SK-N-SH (cell line): ENCODE results near the gene CLMP. TPM values are rescaled to one million over a fixed set of nuclear protein-coding genes. Genes with fewer than 3 reads are reported as not detected.

ENCODE experiments used
- CTCF ChIA-PET: fragments of 300-600, 350-600 bp; formaldehyde crosslinking; extraction: SDS; loops from one replicate; lab custom pipeline; 2021; lab: Yijun Ruan, JAX
- POLR2A ChIA-PET: fragments of 350-600 bp; sonication (Branson Sonifier 250); formaldehyde crosslinking; extraction: SDS; loops from one replicate; lab custom pipeline; 2020; ENCODE audit warnings: antibody characterized with exemption, inconsistent platforms; lab: Yijun Ruan, JAX
- DNase-seq: peaks from one replicate; pipeline ENCODE4 v3.0.0; 2012
- H2AFZ ChIP-seq: fragments of 200-600 bp; sonication (generic); 2 replicates; pipeline ENCODE4 v1.8.1; 2016; ENCODE audit warnings: antibody characterized with exemption, mild to moderate bottlenecking, low read depth
- H3F3A ChIP-seq: fragments of 200-600 bp; sonication (generic); replicated peaks from 2 replicates; pipeline ENCODE3; 2016; ENCODE audit warnings: antibody characterized with exemption, mild to moderate bottlenecking; ENCODE audit not compliant: insufficient read depth
- H3K27ac ChIP-seq, 2 experiments: fragments of 200-500 bp in 1 of 2; fragments of 200-600 bp in 1 of 2; sonication (Bioruptor generic) in 1 of 2; sonication (generic), shearing (Covaris generic) in 1 of 2; 2 replicates each; pipeline versions ENCODE4 v1.5.1 to v1.6.1; 2014 to 2016; ENCODE audit warnings: low read depth in 2 of 2, inconsistent platforms in 1 of 2, low read length in 1 of 2, mild to moderate bottlenecking in 1 of 2, mixed read lengths in 1 of 2
- H3K27me3 ChIP-seq: fragments of 200-600 bp; sonication (generic), shearing (Covaris generic); 2 replicates; pipeline ENCODE4 v1.6.1; 2016; ENCODE audit warnings: mixed run types; ENCODE audit not compliant: insufficient read depth
- H3K36me3 ChIP-seq, 2 experiments: fragments of 200-500 bp in 1 of 2; fragments of 200-600 bp in 1 of 2; sonication (Bioruptor generic) in 1 of 2; sonication (generic) in 1 of 2; replicated peaks in 1 of 2; 2 replicates each; pipeline versions ENCODE3 to v1.5.1; 2014 to 2016; ENCODE audit warnings: low read length in 1 of 2, mild to moderate bottlenecking in 1 of 2; ENCODE audit not compliant: insufficient read depth in 2 of 2, control insufficient read depth in 1 of 2
- H3K4me1 ChIP-seq, 2 experiments: fragments of 200-500 bp in 1 of 2; fragments of 200-600 bp in 1 of 2; sonication (Bioruptor generic) in 1 of 2; sonication (generic), shearing (Covaris generic) in 1 of 2; 2 replicates each; pipeline versions ENCODE4 v1.5.1 to v1.6.1; 2014 to 2016; ENCODE audit warnings: low read depth in 1 of 2, low read length in 1 of 2, mixed run types in 1 of 2; ENCODE audit not compliant: insufficient read depth in 2 of 2, control insufficient read depth in 1 of 2
- H3K4me2 ChIP-seq: fragments of 200-600 bp; sonication (generic), shearing (Covaris generic); 2 replicates; pipeline ENCODE4 v1.6.1; 2017; ENCODE audit warnings: mixed run types
- H3K4me3 ChIP-seq, 2 experiments: fragments of 200-500 bp in 1 of 2; fragments of 200-600 bp in 1 of 2; sonication (Bioruptor generic) in 1 of 2; sonication (generic), shearing (Covaris generic) in 1 of 2; 2 replicates each; pipeline versions ENCODE4 v1.5.1 to v1.8.1; 2014 to 2016; ENCODE audit warnings: low read depth in 2 of 2, inconsistent platforms in 1 of 2, low read length in 1 of 2, mild to moderate bottlenecking in 1 of 2, mixed read lengths in 1 of 2, moderate library complexity in 1 of 2
- H3K79me2 ChIP-seq: fragments of 200-600 bp; sonication (generic); 2 replicates; pipeline ENCODE4 v1.8.1; 2017; ENCODE audit warnings: mild to moderate bottlenecking; ENCODE audit not compliant: insufficient read depth
- H3K9ac ChIP-seq: fragments of 200-600 bp; sonication (generic); 2 replicates; pipeline ENCODE4 v1.6.1; 2017; ENCODE audit warnings: mixed run types
- H3K9me2 ChIP-seq: fragments of 200-600 bp; sonication (generic); 2 replicates; pipeline ENCODE4 v1.6.1; 2017; ENCODE audit warnings: mixed run types
- H3K9me3 ChIP-seq: fragments of 200-600 bp; sonication (generic); 2 replicates; pipeline ENCODE4 v1.6.1; 2017; ENCODE audit warnings: mixed run types, mild to moderate bottlenecking, moderate library complexity
- H4K20me1 ChIP-seq: fragments of 200-600 bp; sonication (generic); 2 replicates; pipeline ENCODE4 v1.6.1; 2017; ENCODE audit warnings: mild to moderate bottlenecking, mixed run types; ENCODE audit not compliant: insufficient read depth
- FOXJ3 ChIP-seq: sonication (generic); formaldehyde crosslinking; IDR thresholded peaks from 2 replicates; pipeline ENCODE4 v1.5.1; 2020; ENCODE audit warnings: mild to moderate bottlenecking, missing genetic modification reagents
- FOXM1 ChIP-seq: IDR thresholded peaks from 2 replicates; pipeline ENCODE4 v1.4.0; 2012; ENCODE audit warnings: low read depth, mild to moderate bottlenecking
- GABPA ChIP-seq: IDR thresholded peaks from 2 replicates; pipeline ENCODE4 v1.4.0; 2012; ENCODE audit warnings: low read depth, mild to moderate bottlenecking
- IRF3 ChIP-seq: fragments of 150-350 bp; IDR thresholded peaks from 2 replicates; pipeline ENCODE4 v1.6.1; 2016; ENCODE audit warnings: mild to moderate bottlenecking, low read depth, low read length
- JUND ChIP-seq: IDR thresholded peaks from 2 replicates; pipeline ENCODE4 v1.4.0; 2012
- MAX ChIP-seq: IDR thresholded peaks from 2 replicates; pipeline ENCODE4 v1.4.0; 2012; ENCODE audit warnings: low read depth
- MEF2A ChIP-seq: IDR thresholded peaks from 2 replicates; pipeline ENCODE4 v1.4.0; 2012; ENCODE audit warnings: low read depth, borderline replicate concordance
- NRF1 ChIP-seq: IDR thresholded peaks from 2 replicates; pipeline ENCODE4 v1.6.1; 2012; ENCODE audit warnings: low read depth, mild to moderate bottlenecking, low read length
- POLR2AphosphoS5 ChIP-seq: IDR thresholded peaks from 2 replicates; pipeline ENCODE4 v1.6.1; 2012; ENCODE audit warnings: low read depth, low read length
- RCOR1 ChIP-seq: fragments of 150-350 bp; IDR thresholded peaks from 2 replicates; pipeline ENCODE4 v1.6.1; 2017; ENCODE audit warnings: antibody characterized with exemption, low read length
- RFX5 ChIP-seq: IDR thresholded peaks from 2 replicates; pipeline ENCODE4 v1.6.1; 2012; ENCODE audit warnings: mild to moderate bottlenecking, improper control_type of control experiment, low read length
- RXRA ChIP-seq: IDR thresholded peaks from 2 replicates; pipeline ENCODE4 v1.4.0; 2012; ENCODE audit warnings: low read depth, mild to moderate bottlenecking, borderline replicate concordance
- SMC3 ChIP-seq: IDR thresholded peaks from 2 replicates; pipeline ENCODE4 v1.6.1; 2012; ENCODE audit warnings: low read depth, low read length, improper control_type of control experiment
- TAF1 ChIP-seq: IDR thresholded peaks from 2 replicates; pipeline ENCODE4 v1.6.1; 2012; ENCODE audit warnings: low read depth, mild to moderate bottlenecking, low read length, moderate library complexity, borderline replicate concordance
- TEAD4 ChIP-seq: IDR thresholded peaks from 2 replicates; pipeline ENCODE4 v1.4.0; 2012; ENCODE audit warnings: mild to moderate bottlenecking, borderline replicate concordance; ENCODE audit not compliant: insufficient read depth
- USF1 ChIP-seq: IDR thresholded peaks from 2 replicates; pipeline ENCODE4 v1.4.0; 2012; ENCODE audit warnings: low read depth, borderline replicate concordance
- YY1 ChIP-seq: IDR thresholded peaks from 2 replicates; pipeline ENCODE4 v1.4.0; 2012; ENCODE audit warnings: low read depth, mild to moderate bottlenecking
- ZBTB33 ChIP-seq: IDR thresholded peaks from 2 replicates; pipeline ENCODE4 v1.4.0; 2012; ENCODE audit warnings: low read depth, borderline replicate concordance
- WGBS: methylation state at CpG from one replicate; pipeline ENCODE4 v1.1.6; 2017; ENCODE audit warnings: low lambda C conversion rate; 5-methylcytosine and 5-hydroxymethylcytosine counted together
- polyA plus RNA-seq, 3 experiments: library from polyadenylated mRNA; depleted of rRNA; stranded (reverse); fragments of >200 nt; gene quantifications; 2 replicates each; pipeline ENCODE4 v1.2.3, GENCODE V29; 2012

The CLMP gene
- polyA plus RNA-seq, 1 of the 3 experiments (the other 2 are of a cell fraction) = 61.9 TPM

- peaks cover 12 to 78% of the 10 kb centered on the region in 2 experiments for H3K36me3 ChIP-seq
- no peaks in the 10 kb centered on the region for H3K27me3 ChIP-seq
- no peak overlapping the region for H3K4me2 ChIP-seq
- no peak overlapping the region for H3K27ac ChIP-seq
- ChIA-PET POLR2A (no interaction called here), CTCF (no interaction called here)
- H2AFZ ChIP-seq = no peak overlapping the region
- DNase-seq = no peak
- no peaks in the 10 kb centered on the region for H3K9me3 ChIP-seq
- peaks cover 17% of the 10 kb centered on the region for H3K79me2 ChIP-seq
- TF ChIP-seq GABPA (no peak), TAF1 (no peak), FOXJ3 (CRISPR knock-in tag) (no peak), SMC3 (no peak), RXRA (no peak), ZBTB33 (no peak), NRF1 (no peak)
- H3F3A ChIP-seq = peaks cover 28% of the 10 kb centered on the region
- no peak overlapping the region for H3K9ac ChIP-seq
- H3K4me1 ChIP-seq = peaks cover 0 to 17% of the 10 kb centered on the region in 2 experiments
- no peak overlapping the region for H3K4me3 ChIP-seq
- WGBS = 94% methylated on average over 1 of the region's 1 CpG
- no peaks in the 10 kb centered on the region for H3K9me2 ChIP-seq
- no peaks in the 10 kb centered on the region for H4K20me1 ChIP-seq
Observed at GRCh38 chr11:123080015-123080414, 115.0 kb downstream of the CLMP start.

GRCh38 chr11:123076484-123076883, 118.6 kb downstream of the CLMP start:
- Histone ChIP-seq H4K20me1 (no peaks in the 10 kb centered on the region), H3K4me2 (no peak overlapping the region), H3K9ac (no peak overlapping the region), H3K27me3 (no peaks in the 10 kb centered on the region), H3F3A (peaks cover 15% of the 10 kb centered on the region), H3K79me2 (peaks cover 15% of the 10 kb centered on the region), H3K9me3 (no peaks in the 10 kb centered on the region), H3K4me3 (no peak overlapping the region), H3K4me1 (no peaks in the 10 kb centered on the region), H3K27ac (no peak overlapping the region), H3K36me3 (peaks cover 28 to 81% of the 10 kb centered on the region in 2 experiments), H3K9me2 (no peaks in the 10 kb centered on the region), H2AFZ (no peak overlapping the region)
- TF ChIP-seq MAX (no peak), TEAD4 (no peak), FOXM1 (no peak), RXRA (no peak), YY1 (no peak), GABPA (no peak), RFX5 (no peak), IRF3 (no peak), POLR2AphosphoS5 (no peak), MEF2A (no peak), RCOR1 (no peak), USF1 (no peak), JUND (no peak)
- POLR2A ChIA-PET = no interaction called here
- DNase-seq = no peak
- WGBS = 90% methylated on average over 2 of the region's 2 CpGs
- CTCF ChIA-PET = no interaction called here
